ENCODE results near the gene TULP3.

- TF ChIP-seq CTCF (conservative IDR thresholded peaks at IDR 0.05; ENCODE audit: low read length): no peak
- no peak for TF ChIP-seq EZH2phosphoT487 (IDR thresholded peaks at IDR 0.05; ENCODE audit: borderline replicate concordance)
Observed at GRCh38 chr12:2919249-2919648, 28.6 kb downstream of the TULP3 start.
